HEK293 (cell line): ENCODE results near the gene SLC6A4.

Experiments
- CTCF ChIA-PET: fragments of 350-600 bp; formaldehyde crosslinking; extraction: SDS; loops from one replicate; lab custom pipeline; 2021; ENCODE audit warnings: antibody characterized with exemption; lab: Yijun Ruan, JAX
- POLR2A ChIA-PET: fragments of 300-600 bp; formaldehyde crosslinking; extraction: SDS; loops from one replicate; lab custom pipeline; 2020; ENCODE audit warnings: antibody characterized with exemption, inconsistent platforms; lab: Yijun Ruan, JAX
- H3K27ac ChIP-seq: fragments of 200-500 bp; sonication (Bioruptor generic); 2 replicates; pipeline ENCODE4 v1.5.1; 2014; ENCODE audit warnings: low read depth, low read length, control low read depth, inconsistent platforms; ENCODE audit errors: extremely low read depth
- H3K36me3 ChIP-seq, 2 experiments: fragments of 200-500 bp in 1 of 2; sonication (Bioruptor generic) in 1 of 2; 1 replicate in 1 of 2; 2 replicates in 1 of 2; pipeline ENCODE4 v1.5.1; 2014 to 2017; ENCODE audit warnings: inconsistent platforms in 2 of 2, low read length in 2 of 2; ENCODE audit not compliant: control insufficient read depth in 2 of 2, insufficient read depth in 1 of 2
- H3K4me1 ChIP-seq: fragments of 200-500 bp; sonication (Bioruptor generic); 2 replicates; pipeline ENCODE4 v1.5.1; 2014; ENCODE audit warnings: mild to moderate bottlenecking, low read length, inconsistent platforms; ENCODE audit not compliant: control insufficient read depth, insufficient read depth
- H3K4me3 ChIP-seq: 2 replicates; pipeline ENCODE4 v1.5.1; 2011; ENCODE audit warnings: low read depth, mild to moderate bottlenecking, control low read depth, low read length, moderate library complexity
- H3K9me3 ChIP-seq: fragments of 200-500 bp; sonication (Bioruptor generic); 2 replicates; pipeline ENCODE4 v1.5.1; 2014; ENCODE audit warnings: low read depth, low read length, inconsistent platforms; ENCODE audit not compliant: control insufficient read depth, insufficient read depth
- GFI1B ChIP-seq: fragments of 450-650 bp; formaldehyde crosslinking; IDR thresholded peaks from 2 replicates; pipeline ENCODE4 v1.5.1; 2016; ENCODE audit warnings: missing biosample characterization, missing genetic modification characterization
- GLIS1 ChIP-seq: fragments of 450-650 bp; formaldehyde crosslinking; IDR thresholded peaks from 2 replicates; pipeline ENCODE4 v1.5.1; 2016; ENCODE audit warnings: missing biosample characterization, missing genetic modification characterization
- HOXA7 ChIP-seq: sonication (generic); formaldehyde crosslinking; IDR thresholded peaks from 2 replicates; pipeline ENCODE4 v1.8.1; 2022; ENCODE audit warnings: missing genetic modification reagents, borderline replicate concordance
- HOXD13 ChIP-seq: sonication (generic); formaldehyde crosslinking; IDR thresholded peaks from 2 replicates; pipeline ENCODE4 v1.8.0; 2022; ENCODE audit warnings: missing genetic modification reagents, borderline replicate concordance
- KLF16 ChIP-seq: fragments of 450-650 bp; formaldehyde crosslinking; IDR thresholded peaks from 2 replicates; pipeline ENCODE4 v1.5.1; 2017; ENCODE audit warnings: missing biosample characterization, missing genetic modification characterization
- MYNN ChIP-seq: fragments of 450-650 bp; formaldehyde crosslinking; IDR thresholded peaks from 2 replicates; pipeline ENCODE4 v1.5.1; 2016; ENCODE audit warnings: missing biosample characterization, missing genetic modification characterization, borderline replicate concordance
- SCRT1 ChIP-seq: fragments of 450-650 bp; formaldehyde crosslinking; IDR thresholded peaks from 2 replicates; pipeline ENCODE4 v1.5.1; 2016; ENCODE audit warnings: missing biosample characterization, missing genetic modification characterization, borderline replicate concordance
- SCRT2 ChIP-seq: fragments of 450-650 bp; formaldehyde crosslinking; IDR thresholded peaks from 2 replicates; pipeline ENCODE4 v1.5.1; 2016; ENCODE audit warnings: missing biosample characterization, missing genetic modification characterization
- ZBTB48 ChIP-seq: fragments of 450-650 bp; formaldehyde crosslinking; IDR thresholded peaks from 2 replicates; pipeline ENCODE4 v1.5.1; 2016; ENCODE audit warnings: missing biosample characterization, missing genetic modification characterization
- ZFHX2 ChIP-seq: fragments of 450-650 bp; formaldehyde crosslinking; conservative IDR thresholded peaks from 2 replicates; pipeline ENCODE4 v1.5.1; 2016; ENCODE audit warnings: missing biosample characterization, missing genetic modification characterization
- ZFP37 ChIP-seq: fragments of 450-650 bp; formaldehyde crosslinking; IDR thresholded peaks from 2 replicates; pipeline ENCODE4 v1.5.1; 2016; ENCODE audit warnings: missing biosample characterization, missing genetic modification characterization
- ZNF121 ChIP-seq: fragments of 450-650 bp; formaldehyde crosslinking; IDR thresholded peaks from 2 replicates; pipeline ENCODE4 v1.5.1; 2016; ENCODE audit warnings: missing biosample characterization, missing genetic modification characterization
- ZNF133 ChIP-seq: fragments of 450-650 bp; formaldehyde crosslinking; IDR thresholded peaks from 2 replicates; pipeline ENCODE4 v1.5.1; 2016; ENCODE audit warnings: missing biosample characterization, missing genetic modification characterization
- ZNF146 ChIP-seq: fragments of 450-650 bp; formaldehyde crosslinking; IDR thresholded peaks from 2 replicates; pipeline ENCODE4 v1.5.1; 2016; ENCODE audit warnings: missing biosample characterization, missing genetic modification characterization
- ZNF174 ChIP-seq: fragments of 450-650 bp; formaldehyde crosslinking; IDR thresholded peaks from 2 replicates; pipeline ENCODE4 v1.5.0; 2017; ENCODE audit warnings: missing biosample characterization, mild to moderate bottlenecking, missing genetic modification characterization
- ZNF292 ChIP-seq: fragments of 450-650 bp; formaldehyde crosslinking; IDR thresholded peaks from 2 replicates; pipeline ENCODE4 v1.5.1; 2016; ENCODE audit warnings: low read depth, missing biosample characterization, missing genetic modification characterization, borderline replicate concordance
- ZNF354C ChIP-seq: fragments of 450-650 bp; formaldehyde crosslinking; IDR thresholded peaks from 2 replicates; pipeline ENCODE4 v1.5.1; 2016; ENCODE audit warnings: missing biosample characterization, missing genetic modification characterization, low read depth, borderline replicate concordance
- ZNF629 ChIP-seq: fragments of 450-650 bp; formaldehyde crosslinking; IDR thresholded peaks from 2 replicates; pipeline ENCODE4 v1.5.1; 2017; ENCODE audit warnings: missing biosample characterization, missing genetic modification characterization
- ZSCAN16 ChIP-seq: fragments of 450-650 bp; formaldehyde crosslinking; IDR thresholded peaks from 2 replicates; pipeline ENCODE4 v1.5.1; 2016; ENCODE audit warnings: missing biosample characterization, missing genetic modification characterization
- TF ChIP-seq, protein P1 (sequence below): fragments of 450-650 bp; formaldehyde crosslinking; IDR thresholded peaks from 2 replicates; pipeline ENCODE4 v1.5.1; 2016; ENCODE audit warnings: missing biosample characterization, missing genetic modification characterization
- TF ChIP-seq, protein P2 (sequence below): fragments of 450-650 bp; formaldehyde crosslinking; IDR thresholded peaks from 2 replicates; pipeline ENCODE4 v1.5.0; 2017; ENCODE audit warnings: missing biosample characterization, missing genetic modification characterization, borderline replicate concordance
- TF ChIP-seq, protein P3 (sequence below): fragments of 450-650 bp; formaldehyde crosslinking; IDR thresholded peaks from 2 replicates; pipeline ENCODE4 v1.5.1; 2016; ENCODE audit warnings: missing biosample characterization, missing genetic modification characterization

The SLC6A4 gene

DNA sequence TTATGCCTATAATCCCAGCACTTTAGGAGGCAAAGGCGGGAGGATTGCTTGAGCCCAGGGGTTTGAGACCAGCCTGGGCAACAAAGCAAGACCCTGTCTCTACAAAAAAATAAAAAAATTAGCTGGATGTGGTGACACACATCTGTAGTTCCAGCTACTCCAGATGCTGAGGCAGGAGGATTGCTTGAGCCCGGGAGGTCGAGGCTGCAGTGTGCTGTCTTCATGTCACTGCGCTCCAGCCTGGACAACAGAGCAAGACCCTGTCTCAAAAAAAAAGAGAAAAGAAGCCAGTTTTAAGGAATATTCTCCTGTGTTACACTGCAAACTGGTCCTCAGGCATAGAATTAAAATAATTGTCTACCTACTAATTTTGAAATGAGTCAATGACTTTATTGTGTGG is 71.0 kb downstream of the SLC6A4 start:
- ChIA-PET POLR2A (no interaction called here), CTCF (interaction anchor here (1.0 to 3.1 kb wide), 3 partner anchors 19 to 113 kb away, joined by 3 to 9 read pairs (median 5); no protein-coding TSS in a partner anchor)
- no peaks in the 10 kb centered on the region for H3K4me1 ChIP-seq
- TF ChIP-seq, protein P1, sequence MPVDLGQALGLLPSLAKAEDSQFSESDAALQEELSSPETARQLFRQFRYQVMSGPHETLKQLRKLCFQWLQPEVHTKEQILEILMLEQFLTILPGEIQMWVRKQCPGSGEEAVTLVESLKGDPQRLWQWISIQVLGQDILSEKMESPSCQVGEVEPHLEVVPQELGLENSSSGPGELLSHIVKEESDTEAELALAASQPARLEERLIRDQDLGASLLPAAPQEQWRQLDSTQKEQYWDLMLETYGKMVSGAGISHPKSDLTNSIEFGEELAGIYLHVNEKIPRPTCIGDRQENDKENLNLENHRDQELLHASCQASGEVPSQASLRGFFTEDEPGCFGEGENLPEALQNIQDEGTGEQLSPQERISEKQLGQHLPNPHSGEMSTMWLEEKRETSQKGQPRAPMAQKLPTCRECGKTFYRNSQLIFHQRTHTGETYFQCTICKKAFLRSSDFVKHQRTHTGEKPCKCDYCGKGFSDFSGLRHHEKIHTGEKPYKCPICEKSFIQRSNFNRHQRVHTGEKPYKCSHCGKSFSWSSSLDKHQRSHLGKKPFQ (tag by site-specific recombination) = no peak
- TF ChIP-seq ZNF292 (no peak), ZNF121 (peak; percentile 70; the same call in 1 of the 2 replicates), ZNF629 (no peak)
- peaks cover 24 to 26% of the 10 kb centered on the region in 2 experiments for H3K36me3 ChIP-seq
- H3K9me3 ChIP-seq = no peaks in the 10 kb centered on the region
- H3K4me3 ChIP-seq = no peak overlapping the region
- no peak overlapping the region for H3K27ac ChIP-seq

DNA sequence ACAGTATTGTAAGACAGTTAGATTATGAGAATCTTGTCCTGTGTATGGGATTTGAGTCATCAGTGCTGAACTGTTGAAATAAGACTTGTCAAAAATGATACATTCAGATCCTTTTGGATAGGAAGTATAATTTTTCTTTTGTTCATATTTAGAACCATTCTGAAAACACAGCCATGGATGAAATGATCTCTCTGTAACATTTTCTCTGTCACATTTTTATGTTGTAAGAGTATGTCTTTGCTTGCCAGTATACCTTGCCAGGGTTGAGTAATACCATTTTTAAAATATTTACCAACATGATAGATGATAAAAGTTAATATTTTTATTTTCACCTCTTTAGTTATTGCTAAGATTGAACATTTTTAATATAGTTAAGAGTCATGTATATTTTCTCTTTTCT is 73.9 kb downstream of the SLC6A4 start:
- no peaks in the 10 kb centered on the region for H3K9me3 ChIP-seq
- ChIA-PET POLR2A (interaction anchor here (1.4 kb wide), 1 partner anchor 130 kb away, joined by 3 read pairs; the partner anchor contains the start of gene BLMH), CTCF (no interaction called here)
- TF ChIP-seq ZSCAN16 (tag by site-specific recombination) (no peak), ZFHX2 (no peak), KLF16 (tag by site-specific recombination) (no peak), ZFP37 (tag by site-specific recombination) (no peak), ZBTB48 (tag by site-specific recombination) (no peak), SCRT1 (tag by site-specific recombination) (no peak), ZNF146 (tag by site-specific recombination) (no peak), ZNF354C (tag by site-specific recombination) (no peak), MYNN (no peak), ZNF133 (tag by site-specific recombination) (no peak), GLIS1 (tag by site-specific recombination) (no peak), GFI1B (tag by site-specific recombination) (no peak), SCRT2 (no peak), HOXA7 (CRISPR knock-in tag) (no peak), HOXD13 (CRISPR knock-in tag) (no peak), ZNF174 (tag by site-specific recombination) (no peak)
- TF ChIP-seq, protein P2, sequence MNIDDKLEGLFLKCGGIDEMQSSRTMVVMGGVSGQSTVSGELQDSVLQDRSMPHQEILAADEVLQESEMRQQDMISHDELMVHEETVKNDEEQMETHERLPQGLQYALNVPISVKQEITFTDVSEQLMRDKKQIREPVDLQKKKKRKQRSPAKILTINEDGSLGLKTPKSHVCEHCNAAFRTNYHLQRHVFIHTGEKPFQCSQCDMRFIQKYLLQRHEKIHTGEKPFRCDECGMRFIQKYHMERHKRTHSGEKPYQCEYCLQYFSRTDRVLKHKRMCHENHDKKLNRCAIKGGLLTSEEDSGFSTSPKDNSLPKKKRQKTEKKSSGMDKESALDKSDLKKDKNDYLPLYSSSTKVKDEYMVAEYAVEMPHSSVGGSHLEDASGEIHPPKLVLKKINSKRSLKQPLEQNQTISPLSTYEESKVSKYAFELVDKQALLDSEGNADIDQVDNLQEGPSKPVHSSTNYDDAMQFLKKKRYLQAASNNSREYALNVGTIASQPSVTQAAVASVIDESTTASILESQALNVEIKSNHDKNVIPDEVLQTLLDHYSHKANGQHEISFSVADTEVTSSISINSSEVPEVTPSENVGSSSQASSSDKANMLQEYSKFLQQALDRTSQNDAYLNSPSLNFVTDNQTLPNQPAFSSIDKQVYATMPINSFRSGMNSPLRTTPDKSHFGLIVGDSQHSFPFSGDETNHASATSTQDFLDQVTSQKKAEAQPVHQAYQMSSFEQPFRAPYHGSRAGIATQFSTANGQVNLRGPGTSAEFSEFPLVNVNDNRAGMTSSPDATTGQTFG = no peak
- TF ChIP-seq, protein P3, sequence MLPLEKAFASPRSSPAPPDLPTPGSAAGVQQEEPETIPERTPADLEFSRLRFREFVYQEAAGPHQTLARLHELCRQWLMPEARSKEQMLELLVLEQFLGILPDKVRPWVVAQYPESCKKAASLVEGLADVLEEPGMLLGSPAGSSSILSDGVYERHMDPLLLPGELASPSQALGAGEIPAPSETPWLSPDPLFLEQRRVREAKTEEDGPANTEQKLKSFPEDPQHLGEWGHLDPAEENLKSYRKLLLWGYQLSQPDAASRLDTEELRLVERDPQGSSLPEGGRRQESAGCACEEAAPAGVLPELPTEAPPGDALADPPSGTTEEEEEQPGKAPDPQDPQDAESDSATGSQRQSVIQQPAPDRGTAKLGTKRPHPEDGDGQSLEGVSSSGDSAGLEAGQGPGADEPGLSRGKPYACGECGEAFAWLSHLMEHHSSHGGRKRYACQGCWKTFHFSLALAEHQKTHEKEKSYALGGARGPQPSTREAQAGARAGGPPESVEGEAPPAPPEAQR (tag by site-specific recombination) = no peak
- no peaks in the 10 kb centered on the region for H3K4me1 ChIP-seq
- H3K36me3 ChIP-seq = peaks cover 38 to 39% of the 10 kb centered on the region in 2 experiments
- H3K4me3 ChIP-seq = no peak overlapping the region
- H3K27ac ChIP-seq = no peak overlapping the region
